HepG2 (cell line): ENCODE results near the gene SALL2. TPM values are rescaled to one million over a fixed set of nuclear protein-coding genes. Genes with fewer than 3 reads are reported as not detected.
A peak's percentile ranks its signal among the peaks of the same experiment; 100 is the strongest.

Experiments used
- ELF4 ChIP-seq: sonication (generic); formaldehyde crosslinking; IDR thresholded peaks from 2 replicates; pipeline ENCODE4 v1.5.0; 2020; ENCODE audit warnings: missing genetic modification reagents, mild to moderate bottlenecking, moderate library complexity, borderline replicate concordance
- KDM1A ChIP-seq: IDR thresholded peaks from 2 replicates; pipeline ENCODE4 v1.6.1; 2016; ENCODE audit warnings: missing compliant biosample characterization
- MAF1 ChIP-seq: sonication (generic); formaldehyde crosslinking; IDR thresholded peaks from 2 replicates; pipeline ENCODE4 v1.5.0; 2020; ENCODE audit warnings: missing genetic modification reagents, borderline replicate concordance
- MXI1 ChIP-seq: IDR thresholded peaks from 3 replicates; pipeline ENCODE4 v1.6.1; 2012; ENCODE audit warnings: low read depth, low read length, inconsistent platforms, borderline replicate concordance
- RERE ChIP-seq: IDR thresholded peaks from 2 replicates; pipeline ENCODE4 v1.6.1; 2016; ENCODE audit warnings: low read depth, missing genetic modification reagents, missing compliant biosample characterization
- SATB2 ChIP-seq: sonication (generic); formaldehyde crosslinking; IDR thresholded peaks from 2 replicates; pipeline ENCODE4 v1.5.0; 2020; ENCODE audit warnings: missing genetic modification reagents
- SIX1 ChIP-seq: sonication (generic); formaldehyde crosslinking; IDR thresholded peaks from 2 replicates; pipeline ENCODE4 v1.4.0; 2020; ENCODE audit warnings: missing genetic modification reagents, borderline replicate concordance
- SP140L ChIP-seq: sonication (generic); formaldehyde crosslinking; IDR thresholded peaks from 2 replicates; pipeline ENCODE4 v1.4.0; 2020; ENCODE audit warnings: missing genetic modification reagents, borderline replicate concordance
- ZBTB20 ChIP-seq: sonication (generic); formaldehyde crosslinking; IDR thresholded peaks from 2 replicates; pipeline ENCODE4 v1.8.1; 2023; ENCODE audit warnings: missing genetic modification reagents, low read depth, mild to moderate bottlenecking, borderline replicate concordance
- ZBTB44 ChIP-seq: sonication (generic); formaldehyde crosslinking; IDR thresholded peaks from 2 replicates; pipeline ENCODE4 v1.4.0; 2020; ENCODE audit warnings: missing genetic modification reagents
- ZFP36L2 ChIP-seq: sonication (generic); formaldehyde crosslinking; IDR thresholded peaks from 2 replicates; pipeline ENCODE4 v1.4.0; 2020; ENCODE audit warnings: missing genetic modification reagents
- ZFX ChIP-seq: sonication (generic); formaldehyde crosslinking; IDR thresholded peaks from 2 replicates; pipeline ENCODE4 v1.4.0; 2020; ENCODE audit warnings: mild to moderate bottlenecking, low read depth, missing genetic modification reagents, moderate library complexity
- ZNF232 ChIP-seq: sonication (generic); formaldehyde crosslinking; IDR thresholded peaks from 2 replicates; pipeline ENCODE4 v1.4.0; 2020; ENCODE audit warnings: missing genetic modification reagents, borderline replicate concordance
- ZNF484 ChIP-seq: sonication (generic); formaldehyde crosslinking; IDR thresholded peaks from 2 replicates; pipeline ENCODE4 v1.5.1; 2020; ENCODE audit warnings: mild to moderate bottlenecking, low read depth, missing genetic modification reagents, borderline replicate concordance
- ZNF749 ChIP-seq: sonication (generic); formaldehyde crosslinking; IDR thresholded peaks from 2 replicates; pipeline ENCODE4 v1.8.0; 2022; ENCODE audit warnings: mild to moderate bottlenecking, missing genetic modification reagents, moderate library complexity, borderline replicate concordance
- ZNF776 ChIP-seq: sonication (generic); formaldehyde crosslinking; IDR thresholded peaks from 2 replicates; pipeline ENCODE4 v1.4.0; 2020; ENCODE audit warnings: mild to moderate bottlenecking, missing genetic modification reagents
- polyA plus RNA-seq, 8 experiments: library from polyadenylated mRNA; depleted of rRNA in 3 of 8; stranded (reverse) in 7 of 8; unstranded in 1 of 8; fragments of >200 nt; fragmentation: Illumina TruSeq in 4 of 8; extraction: Trizol in 4 of 8; gene quantifications; 2 replicates each; pipeline versions ENCODE4 v1.2.1 to v1.2.3, GENCODE V29; 2011 to 2016; ENCODE audit warnings: low read depth in 4 of 8, missing spikeins in 1 of 8, mixed read lengths in 1 of 8; ENCODE audit not compliant: insufficient read depth in 1 of 8
- total RNA-seq, 5 experiments: library from RNA; depleted of rRNA; stranded (reverse); fragments of >200 nt; fragmentation: Illumina TruSeq; extraction: Trizol; gene quantifications; 2 replicates each; pipeline ENCODE4 v1.2.3, GENCODE V29; 2016; ENCODE audit warnings: low read depth in 1 of 5
- TF ChIP-seq, protein P1 (sequence below): sonication (generic); formaldehyde crosslinking; conservative IDR thresholded peaks from 2 replicates; pipeline ENCODE4 v1.4.0; 2020; ENCODE audit warnings: missing genetic modification reagents

The SALL2 gene
- total and polyA plus RNA-seq, 2 of the 13 experiments (the other 11 are each of a cell fraction or from before 2014, with no cell fraction given), result 4.9 to 5.8 TPM

DNA sequence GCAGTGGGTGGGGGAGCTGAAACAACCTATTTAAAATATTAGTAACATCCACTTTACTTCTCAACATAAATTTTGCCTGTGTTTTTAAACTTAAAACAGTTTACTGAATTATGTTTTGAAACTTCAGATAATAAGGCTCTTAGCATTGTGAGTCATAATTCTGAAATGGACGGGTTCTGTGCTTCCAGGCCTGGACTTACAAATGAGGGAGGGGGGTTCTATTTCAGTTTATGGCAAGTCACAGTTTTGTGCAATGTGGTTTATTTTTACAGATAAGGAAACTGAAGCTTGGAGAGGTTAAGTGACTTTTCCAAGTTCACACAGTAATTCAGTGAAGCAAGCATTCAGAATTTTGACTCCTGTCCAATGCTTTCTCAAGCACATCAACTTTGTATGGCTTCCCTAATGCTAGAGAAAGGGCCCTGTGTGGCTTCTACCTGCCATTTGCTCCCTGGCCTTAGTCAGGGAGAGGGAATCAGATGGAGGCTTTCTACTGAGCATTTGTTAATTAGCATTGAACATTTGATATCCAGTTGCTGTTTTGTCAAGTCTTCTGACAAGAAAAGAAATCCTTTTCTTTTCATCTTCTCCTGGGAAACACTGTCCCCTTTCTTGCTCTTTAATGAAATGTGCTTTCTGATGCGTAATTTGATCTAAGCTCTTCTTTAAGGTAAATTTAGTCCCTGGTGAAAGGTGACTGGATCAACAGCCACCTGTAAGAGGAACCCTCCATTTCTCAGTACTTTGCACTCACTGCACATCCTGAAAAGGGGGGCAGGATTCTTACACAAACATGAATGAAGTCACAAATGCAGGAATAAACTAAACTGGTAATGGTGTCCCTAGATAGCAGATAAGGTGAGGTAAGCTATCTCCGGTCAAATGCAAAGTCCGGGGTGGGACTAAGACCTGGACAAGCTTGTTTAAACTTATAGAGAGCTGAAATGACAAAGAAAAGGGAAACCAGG lies 2.5 kb upstream of the SALL2 start (continued):
- TF ChIP-seq, protein P1, sequence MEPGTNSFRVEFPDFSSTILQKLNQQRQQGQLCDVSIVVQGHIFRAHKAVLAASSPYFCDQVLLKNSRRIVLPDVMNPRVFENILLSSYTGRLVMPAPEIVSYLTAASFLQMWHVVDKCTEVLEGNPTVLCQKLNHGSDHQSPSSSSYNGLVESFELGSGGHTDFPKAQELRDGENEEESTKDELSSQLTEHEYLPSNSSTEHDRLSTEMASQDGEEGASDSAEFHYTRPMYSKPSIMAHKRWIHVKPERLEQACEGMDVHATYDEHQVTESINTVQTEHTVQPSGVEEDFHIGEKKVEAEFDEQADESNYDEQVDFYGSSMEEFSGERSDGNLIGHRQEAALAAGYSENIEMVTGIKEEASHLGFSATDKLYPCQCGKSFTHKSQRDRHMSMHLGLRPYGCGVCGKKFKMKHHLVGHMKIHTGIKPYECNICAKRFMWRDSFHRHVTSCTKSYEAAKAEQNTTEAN, result peak; percentile 93
- TF ChIP-seq MXI1 (peak; percentile 35; the same call in 1 of the 3 replicates), ZFX (peak; percentile 52), ZBTB44 (CRISPR knock-in tag) (no peak), ZNF749 (CRISPR knock-in tag) (no peak), KDM1A (CRISPR knock-in tag) (no peak), ZNF484 (CRISPR knock-in tag) (no peak), ZBTB20 (CRISPR knock-in tag) (peak; percentile 81; the same call in 1 of the 2 replicates), MAF1 (CRISPR knock-in tag) (no peak), SP140L (CRISPR knock-in tag) (no peak), ZFP36L2 (CRISPR knock-in tag) (no peak), ELF4 (CRISPR knock-in tag) (no peak), SATB2 (CRISPR knock-in tag) (no peak), ZNF776 (no peak), ZNF232 (CRISPR knock-in tag) (peak; percentile 96; the same call in 1 of the 2 replicates), RERE (CRISPR knock-in tag) (no peak), SIX1 (CRISPR knock-in tag) (peak; percentile 91)
